Panc1 (cell line): ENCODE measurements around the gene CFAP69. TPM values are rescaled to one million over a fixed set of nuclear protein-coding genes. Genes with fewer than 3 reads are reported as not detected.

Experiments used
- ATAC-seq: fragments of 200-7000 bp; cut with Tn5 transposase; 2 replicates; pipeline ENCODE4 v1.9.1; 2020; ENCODE audit warnings: mild to moderate bottlenecking, moderate library complexity
- BruUV-seq: library from RNA; stranded (reverse); fragments of 400-500 nt; replicated peaks from 2 replicates; lab custom pipeline; 2021; lab: Mats Ljungman, UMichigan
- CTCF ChIA-PET: fragments of 300-600 bp; sonication (Branson Sonifier 250); formaldehyde crosslinking; loops from one replicate; lab custom pipeline; 2022; ENCODE audit warnings: antibody characterized with exemption; lab: Charles Lee
- POLR2A ChIA-PET: fragments of 300-600 bp; sonication (Branson Sonifier 250); formaldehyde crosslinking; loops from one replicate; lab custom pipeline; 2022; ENCODE audit warnings: antibody characterized with exemption; lab: Charles Lee
- DNase-seq: peaks from one replicate; pipeline ENCODE4 v3.0.0-alpha.2; 2010; ENCODE audit warnings: low read depth, low spot score
- H3K27ac ChIP-seq: 2 replicates; pipeline ENCODE4 v1.5.1; 2011; ENCODE audit warnings: mild to moderate bottlenecking, low read length, inconsistent platforms
- H3K27me3 ChIP-seq: fragments of 200-500 bp; sonication (Bioruptor generic); 2 replicates; pipeline ENCODE4 v1.6.0; 2014; ENCODE audit warnings: low read length, inconsistent platforms; ENCODE audit not compliant: control insufficient read depth, insufficient read depth
- H3K36me3 ChIP-seq: fragments of 200-500 bp; sonication (Bioruptor generic); 2 replicates; pipeline ENCODE4 v1.5.1; 2014; ENCODE audit warnings: inconsistent platforms, mild to moderate bottlenecking, low read length, moderate library complexity; ENCODE audit not compliant: control insufficient read depth, insufficient read depth
- H3K4me1 ChIP-seq: 2 replicates; pipeline ENCODE4 v1.5.1; 2011; ENCODE audit warnings: inconsistent platforms, mild to moderate bottlenecking, low read length, moderate library complexity; ENCODE audit not compliant: control insufficient read depth, insufficient read depth
- H3K4me3 ChIP-seq, 2 experiments: 2 replicates each; pipeline ENCODE4 v1.5.1; 2011 to 2012; ENCODE audit warnings: low read depth in 2 of 2, low read length in 2 of 2, mild to moderate bottlenecking in 2 of 2, inconsistent platforms in 1 of 2, moderate library complexity in 1 of 2
- H3K9me3 ChIP-seq: fragments of 200-500 bp; sonication (Bioruptor generic); 2 replicates; pipeline ENCODE4 v1.5.1; 2014; ENCODE audit warnings: low read depth, mild to moderate bottlenecking, inconsistent platforms, low read length, moderate library complexity; ENCODE audit not compliant: control insufficient read depth, insufficient read depth
- CTCF ChIP-seq: fragments of 450-650 bp; IDR thresholded peaks from 2 replicates; pipeline ENCODE4 v1.5.1; 2017; ENCODE audit warnings: mild to moderate bottlenecking
- POLR2AphosphoS5 ChIP-seq: IDR thresholded peaks from 2 replicates; pipeline ENCODE4 v1.6.1; 2012; ENCODE audit warnings: mild to moderate bottlenecking, low read depth, low read length, moderate library complexity
- REST ChIP-seq, 2 experiments: IDR thresholded peaks; 2 replicates each; pipeline ENCODE4 v1.6.1; 2011 to 2012; ENCODE audit warnings: low read depth in 2 of 2, control low read depth in 1 of 2, low read length in 1 of 2, mild to moderate bottlenecking in 1 of 2, moderate library complexity in 1 of 2; ENCODE audit not compliant: insufficient read depth in 1 of 2
- SIN3A ChIP-seq: IDR thresholded peaks from 2 replicates; pipeline ENCODE4 v1.6.1; 2012; ENCODE audit warnings: low read depth, mild to moderate bottlenecking, low read length, moderate library complexity, borderline replicate concordance; ENCODE audit not compliant: insufficient read depth
- TCF7L2 ChIP-seq: IDR thresholded peaks from 2 replicates; pipeline ENCODE4 v1.6.1; 2011; ENCODE audit warnings: mild to moderate bottlenecking, low read depth, low read length, inconsistent platforms
- in situ Hi-C: cut with HindIII; loops from 2 replicates; pipeline ENCODE4 v1.10.0; 2016; ENCODE audit warnings: low sequenced_read_pairs, low pct_unique_long_range_greater_than_20kb
- intact Hi-C: fragments of 100-400 bp; cut with micrococcal nuclease; formaldehyde crosslinking; loops from one replicate; pipeline ENCODE4 v1.10.0; 2022; ENCODE audit not compliant: unreplicated experiment
- total RNA-seq: library from RNA; stranded (reverse); gene quantifications from one replicate; pipeline ENCODE4 v1.2.1, GENCODE V29; 2021; ENCODE audit not compliant: unreplicated experiment

CFAP69 gene
- total RNA-seq, 1 experiment from 2014 or later = 0.51 TPM

- Histone ChIP-seq H3K9me3 (no peaks in the 10 kb centered on the region), H3K36me3 (no peaks in the 10 kb centered on the region; the same call in 1 of the 2 replicates), H3K27me3 (no peaks in the 10 kb centered on the region), H3K4me3 (no peak overlapping the region), H3K4me1 (no peaks in the 10 kb centered on the region), H3K27ac (no peak overlapping the region)
- TF ChIP-seq TCF7L2 = no peak
- no peak for TF ChIP-seq CTCF
- TF ChIP-seq POLR2AphosphoS5 = no peak
- TF ChIP-seq SIN3A = no peak
- no peak for TF ChIP-seq REST (IDR thresholded peaks at IDR 0.05; ENCODE audit: insufficient read depth in 1 of 2, low read depth in 2 of 2, low read length in 1 of 2)
- ChIA-PET CTCF (interaction anchor here (0.7 kb wide), 2 partner anchors 46 to 103 kb away, joined by 3 read pairs; partner anchors contain the start of gene STEAP1), POLR2A (no interaction called here)
- in situ Hi-C loops (no loop called here), intact Hi-C loops (no loop called here)
- ATAC-seq = no peak
- no TSS peak for BruUV-seq
- no peak for DNase-seq
Measured at GRCh38 chr7:90256778-90257177, 11.8 kb downstream of the CFAP69 start.

- no peak for ATAC-seq
- in situ Hi-C loops (no loop called here), intact Hi-C loops (loop anchor here (5.0 kb wide), 1 partner anchor 166 kb away; no protein-coding TSS in a partner anchor)
- no TSS peak for BruUV-seq
- Histone ChIP-seq H3K36me3 (no peaks in the 10 kb centered on the region; the same call in 1 of the 2 replicates), H3K27me3 (no peaks in the 10 kb centered on the region; the same call in 1 of the 2 replicates), H3K4me1 (no peaks in the 10 kb centered on the region), H3K27ac (no peak overlapping the region), H3K9me3 (no peaks in the 10 kb centered on the region), H3K4me3 (no peak overlapping the region)
- POLR2A ChIA-PET = no interaction called here
- DNase-seq = no peak
- CTCF ChIA-PET = no interaction called here
- no peak for TF ChIP-seq REST (IDR thresholded peaks at IDR 0.05; ENCODE audit: insufficient read depth in 1 of 2, low read depth in 2 of 2, low read length in 1 of 2)
- no peak for TF ChIP-seq SIN3A
- TF ChIP-seq TCF7L2 = no peak
- no peak for TF ChIP-seq POLR2AphosphoS5
- no peak for TF ChIP-seq CTCF
Measured at GRCh38 chr7:90261441-90261840, 16.5 kb downstream of the CFAP69 start.
